GM18498 (cell line): ENCODE data around the gene CARD10.

Experiments used
- ATAC-seq: cut with Tn5 transposase; IDR thresholded peaks from one replicate; pipeline ENCODE4 v1.9.1; 2021; ENCODE audit warnings: mild to moderate bottlenecking, moderate library complexity; ENCODE audit not compliant: unreplicated experiment

CARD10 gene

GRCh38 chr22:37519268-37520195 is at the start of gene CARD10:
CARD10 (minus strand) TSS chr22:37519415; CDS start chr22:37519200, 215 bp downstream.
- no peak for ATAC-seq

GRCh38 chr22:37568448-37569008 is 49.3 kb upstream of the CARD10 start:
- ATAC-seq = no peak

GRCh38 chr22:37568012-37568411 is 48.8 kb upstream of the CARD10 start:
- ATAC-seq = no peak

GRCh38 chr22:37566903-37567798 is 47.9 kb upstream of the CARD10 start:
- ATAC-seq = no peak

GRCh38 chr22:37566329-37566837 is 47.2 kb upstream of the CARD10 start:
- no peak for ATAC-seq

GRCh38 chr22:37565830-37566229 is 46.6 kb upstream of the CARD10 start:
- no peak for ATAC-seq

GRCh38 chr22:37564111-37564711 is 45.0 kb upstream of the CARD10 start:
- no peak for ATAC-seq

GRCh38 chr22:37563153-37564081 is 44.2 kb upstream of the CARD10 start:
- no peak for ATAC-seq

- ATAC-seq = no peak
These were observed 43.0 kb upstream of the CARD10 start for GRCh38 chr22:37562049-37562875.

GRCh38 chr22:37561212-37562048 is 42.2 kb upstream of the CARD10 start:
- ATAC-seq = no peak

- no peak for ATAC-seq
These were observed 41.5 kb upstream of the CARD10 start for GRCh38 chr22:37560608-37561211.

GRCh38 chr22:37559901-37560607 is 40.8 kb upstream of the CARD10 start, which contains the start of gene CDC42EP1:
CDC42EP1 (plus strand) TSS chr22:37560480; CDS start chr22:37566350, 5,870 bp downstream.
- no peak for ATAC-seq

GRCh38 chr22:37559521-37559900 is 40.3 kb upstream of the CARD10 start:
- no peak for ATAC-seq

GRCh38 chr22:37558815-37559214 is 39.6 kb upstream of the CARD10 start:
- ATAC-seq = no peak

- no peak for ATAC-seq
These were observed 38.2 kb upstream of the CARD10 start for GRCh38 chr22:37557321-37558001.

- ATAC-seq = no peak
These were observed 37.5 kb upstream of the CARD10 start for GRCh38 chr22:37556710-37557109.
